HK-2 (cell line): ENCODE measurements around the gene PDSS2.
"Not testable (repeated sequence)": the region's sequence is repeated elsewhere in the genome, so short reads cannot be mapped to it uniquely, and the experiment has no call there.

Source experiments
- DNase-seq: peaks from one replicate; pipeline ENCODE4 v3.0.0-alpha.2; 2018; ENCODE audit not compliant: unreplicated experiment

Gene PDSS2, protein sequence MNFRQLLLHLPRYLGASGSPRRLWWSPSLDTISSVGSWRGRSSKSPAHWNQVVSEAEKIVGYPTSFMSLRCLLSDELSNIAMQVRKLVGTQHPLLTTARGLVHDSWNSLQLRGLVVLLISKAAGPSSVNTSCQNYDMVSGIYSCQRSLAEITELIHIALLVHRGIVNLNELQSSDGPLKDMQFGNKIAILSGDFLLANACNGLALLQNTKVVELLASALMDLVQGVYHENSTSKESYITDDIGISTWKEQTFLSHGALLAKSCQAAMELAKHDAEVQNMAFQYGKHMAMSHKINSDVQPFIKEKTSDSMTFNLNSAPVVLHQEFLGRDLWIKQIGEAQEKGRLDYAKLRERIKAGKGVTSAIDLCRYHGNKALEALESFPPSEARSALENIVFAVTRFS

DNA sequence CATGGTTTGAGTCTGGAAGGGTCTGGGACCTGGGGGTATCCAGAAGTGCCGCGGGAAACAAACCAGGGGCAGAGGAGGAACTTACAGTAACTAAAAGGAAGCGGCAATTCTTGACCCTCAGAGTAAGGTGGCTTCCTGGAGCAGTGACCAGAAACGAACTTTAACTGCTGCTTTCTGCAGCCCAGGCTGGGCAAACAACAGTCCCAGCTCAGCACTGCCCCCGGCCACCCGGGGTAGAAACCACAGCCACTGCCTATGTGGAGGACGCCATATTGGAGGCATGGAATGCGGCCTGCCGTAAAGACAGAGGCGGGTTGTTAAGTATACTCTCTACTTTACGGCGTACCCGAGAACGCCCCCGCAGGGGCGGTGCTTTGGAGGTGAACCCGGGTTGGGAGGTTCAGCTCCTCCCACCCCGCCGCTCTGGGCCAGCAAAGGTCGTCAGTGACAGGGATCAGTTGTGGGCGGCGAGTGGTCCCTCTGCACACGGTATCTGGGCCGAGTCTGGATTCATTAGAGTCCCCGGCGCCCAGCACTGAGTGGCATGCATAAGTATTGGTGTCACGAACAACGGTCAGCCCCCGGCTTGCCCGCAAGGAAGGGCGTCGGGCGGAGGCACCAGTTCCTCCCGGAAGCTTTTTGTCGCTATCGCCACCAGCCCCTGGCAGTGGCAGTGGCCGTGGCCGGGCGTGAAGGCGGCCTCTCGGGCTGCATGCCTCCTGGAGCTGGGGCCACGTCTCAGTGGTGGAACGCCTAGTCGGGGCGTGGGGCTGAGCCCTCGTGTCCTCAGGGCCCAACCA is at the start of gene PDSS2:
TSS of gene PDSS2 (minus strand) at position 282 of the 800 bp plus-strand sequence. CDS start at position 3, 279 bp downstream.
- peak; percentile 97 for DNase-seq

DNA sequence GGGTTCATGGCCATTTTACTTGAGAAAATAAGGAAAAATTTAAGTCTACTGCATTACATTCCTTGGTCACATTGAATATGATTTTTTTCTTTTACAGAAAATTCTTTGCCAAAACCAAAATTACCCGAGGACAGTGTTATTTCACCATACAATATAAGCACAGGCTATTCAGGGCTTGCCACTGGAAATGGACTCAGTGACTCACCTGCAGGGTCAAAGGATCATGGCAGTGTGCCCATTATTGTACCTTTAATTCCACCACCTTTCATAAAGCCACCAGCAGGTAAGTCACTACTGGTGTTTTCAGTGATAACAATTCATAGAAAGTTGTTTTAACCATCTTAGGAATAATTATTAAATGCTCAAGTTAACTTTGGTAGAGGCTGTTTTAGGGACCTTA is 46.8 kb upstream of the PDSS2 start:
- no peak for DNase-seq

DNA sequence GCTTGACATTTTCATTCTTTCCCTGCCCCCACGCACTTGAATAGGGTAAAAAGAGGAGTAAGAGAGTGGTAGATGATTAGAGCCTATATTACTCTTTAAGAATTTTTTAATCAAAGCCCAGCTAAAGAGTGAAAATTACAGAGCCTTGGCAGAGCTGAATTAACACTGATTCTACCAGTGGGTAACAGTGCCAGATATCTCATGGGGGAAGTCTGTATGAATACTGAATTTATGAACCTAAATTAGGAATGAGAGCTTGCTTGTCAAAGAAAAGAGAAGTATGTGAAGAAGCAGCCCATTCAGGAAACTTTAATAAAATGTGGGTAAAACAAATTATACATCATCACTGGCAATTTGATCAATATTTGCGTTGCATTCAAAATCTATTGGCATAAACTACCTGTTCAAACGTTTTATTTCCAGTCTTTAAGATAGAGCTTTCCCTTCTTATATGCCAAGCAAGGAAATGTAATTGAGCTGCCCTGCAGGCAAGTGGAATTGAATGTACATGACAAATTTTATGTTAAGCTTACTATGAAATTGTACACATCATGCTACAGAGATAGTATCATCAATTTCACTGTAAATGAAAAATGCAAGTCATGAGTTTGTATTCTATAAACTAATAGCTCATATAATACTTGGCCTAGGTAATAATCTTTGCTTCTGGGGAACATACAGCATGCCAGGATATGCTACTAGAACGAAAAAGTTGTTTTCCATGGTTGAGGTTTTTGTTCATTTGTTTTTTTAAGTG is 45.1 kb upstream of the PDSS2 start:
- no peak for DNase-seq

DNA sequence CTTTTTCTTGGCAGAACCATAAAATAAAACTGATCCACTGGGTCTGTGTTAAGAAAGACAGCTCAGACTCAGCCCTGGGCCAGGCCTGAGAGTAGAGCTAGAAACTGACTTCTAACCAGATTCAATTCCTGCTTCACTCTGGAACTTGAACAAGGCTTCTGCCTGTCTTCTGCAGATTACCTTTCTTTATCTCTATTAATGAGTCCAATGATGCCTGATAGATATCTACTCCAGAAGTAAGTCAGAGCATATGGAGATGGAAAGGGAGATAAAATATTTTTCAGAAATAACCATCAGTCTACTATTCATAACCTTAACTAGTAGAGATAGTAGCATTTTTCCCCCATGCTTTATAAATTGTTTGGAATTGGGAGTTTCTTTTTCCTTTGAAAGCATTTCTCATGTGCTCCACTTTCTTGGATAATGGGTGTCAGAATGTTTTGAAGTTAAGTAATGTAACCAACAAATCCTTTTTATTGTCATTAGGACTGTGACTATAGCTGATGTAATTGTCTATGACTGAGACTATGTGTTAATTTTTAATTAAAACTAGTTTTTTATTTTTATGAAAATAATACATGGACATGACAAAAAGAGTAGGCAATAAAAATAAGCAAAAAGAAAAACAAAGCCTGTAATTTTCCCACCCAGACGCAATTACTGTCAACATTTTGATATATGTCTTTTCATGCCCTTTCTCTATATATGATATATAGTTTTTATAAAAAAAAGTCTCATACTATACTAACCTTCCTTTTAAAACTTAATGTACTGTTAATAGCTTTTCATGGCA is 37.7 kb upstream of the PDSS2 start:
- DNase-seq, result no peak

DNA sequence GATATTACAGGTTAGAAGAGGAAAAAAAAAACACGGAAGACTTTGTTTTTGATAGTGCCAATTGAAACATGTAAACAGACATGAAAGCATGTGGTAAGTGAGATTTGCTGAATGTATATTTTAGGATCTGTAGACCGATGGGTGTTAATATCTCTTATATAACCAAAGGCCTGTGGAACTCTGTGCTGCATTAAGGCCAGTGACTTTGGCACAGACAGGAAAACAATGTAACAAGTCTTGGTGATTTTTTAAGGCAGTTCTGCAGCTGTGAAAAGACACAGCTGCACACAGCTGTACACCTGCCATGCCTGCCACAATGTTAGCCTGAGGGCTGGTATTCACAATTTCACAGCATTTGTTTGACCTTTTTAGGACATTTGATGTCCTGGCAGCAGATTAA is 36.6 kb upstream of the PDSS2 start:
- DNase-seq, result no peak

DNA sequence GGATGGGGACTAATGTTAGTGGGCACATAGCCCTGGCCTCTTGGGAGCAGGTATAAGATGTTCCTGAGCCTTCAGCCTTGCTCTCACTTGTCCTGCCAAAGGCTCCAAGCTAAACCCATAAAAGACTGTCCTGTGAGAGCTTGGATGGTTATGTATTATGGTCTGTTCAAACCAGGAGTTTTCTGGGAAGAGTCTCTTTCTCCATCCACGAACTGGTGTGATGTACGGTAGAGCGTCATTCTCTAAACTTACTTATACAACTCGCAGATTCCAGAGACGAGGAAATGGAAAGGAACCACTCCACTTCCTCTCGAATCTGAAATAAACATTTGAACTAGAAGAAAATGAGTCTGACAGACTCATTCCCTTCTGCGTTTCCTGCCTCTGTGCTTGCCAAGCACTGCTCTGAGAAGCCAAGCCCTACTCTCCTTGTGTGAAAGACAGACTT is 35.9 kb upstream of the PDSS2 start:
- DNase-seq, result no peak

DNA sequence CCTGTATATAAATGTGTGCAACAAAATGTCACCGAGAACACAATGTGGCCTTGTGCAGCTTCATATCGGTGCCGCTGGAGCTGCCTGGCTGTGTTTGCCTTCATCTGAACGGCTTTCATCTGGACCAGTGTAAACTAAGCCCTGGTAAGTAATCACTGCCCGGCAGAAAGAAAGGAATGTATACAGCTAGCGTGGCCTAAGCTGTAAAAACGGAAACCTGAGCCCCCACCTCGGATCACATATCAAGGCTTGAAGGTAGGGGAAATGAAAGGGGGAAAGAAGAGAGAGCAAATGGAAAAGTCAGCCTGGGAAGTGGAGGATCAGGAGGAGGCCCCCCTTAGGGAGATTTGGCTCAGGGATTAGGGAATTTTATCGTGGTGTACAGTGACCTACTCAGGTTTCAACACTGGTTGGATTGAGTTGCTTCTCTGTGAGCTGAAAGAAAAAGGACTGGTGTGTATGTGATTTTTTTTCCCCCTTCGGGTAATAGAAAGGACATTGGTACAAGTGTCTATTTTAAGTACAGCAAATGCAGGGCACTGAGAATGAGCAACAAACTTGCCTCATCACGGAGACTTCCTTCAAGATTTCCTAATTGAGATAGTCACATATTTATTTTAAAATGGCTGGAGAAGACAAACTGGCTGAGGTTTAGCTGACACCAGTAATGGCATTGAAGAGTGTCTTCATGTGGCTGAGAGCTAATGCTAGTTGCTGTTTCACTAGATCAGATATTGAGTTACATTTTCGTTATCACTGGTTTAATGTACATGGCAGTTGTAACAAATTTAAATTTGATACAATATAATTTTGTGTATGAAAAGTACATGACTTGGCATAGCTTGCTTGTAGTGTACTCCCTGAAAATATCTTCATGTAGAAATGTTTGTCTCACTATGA is 34.0 kb upstream of the PDSS2 start:
- DNase-seq, result no peak

DNA sequence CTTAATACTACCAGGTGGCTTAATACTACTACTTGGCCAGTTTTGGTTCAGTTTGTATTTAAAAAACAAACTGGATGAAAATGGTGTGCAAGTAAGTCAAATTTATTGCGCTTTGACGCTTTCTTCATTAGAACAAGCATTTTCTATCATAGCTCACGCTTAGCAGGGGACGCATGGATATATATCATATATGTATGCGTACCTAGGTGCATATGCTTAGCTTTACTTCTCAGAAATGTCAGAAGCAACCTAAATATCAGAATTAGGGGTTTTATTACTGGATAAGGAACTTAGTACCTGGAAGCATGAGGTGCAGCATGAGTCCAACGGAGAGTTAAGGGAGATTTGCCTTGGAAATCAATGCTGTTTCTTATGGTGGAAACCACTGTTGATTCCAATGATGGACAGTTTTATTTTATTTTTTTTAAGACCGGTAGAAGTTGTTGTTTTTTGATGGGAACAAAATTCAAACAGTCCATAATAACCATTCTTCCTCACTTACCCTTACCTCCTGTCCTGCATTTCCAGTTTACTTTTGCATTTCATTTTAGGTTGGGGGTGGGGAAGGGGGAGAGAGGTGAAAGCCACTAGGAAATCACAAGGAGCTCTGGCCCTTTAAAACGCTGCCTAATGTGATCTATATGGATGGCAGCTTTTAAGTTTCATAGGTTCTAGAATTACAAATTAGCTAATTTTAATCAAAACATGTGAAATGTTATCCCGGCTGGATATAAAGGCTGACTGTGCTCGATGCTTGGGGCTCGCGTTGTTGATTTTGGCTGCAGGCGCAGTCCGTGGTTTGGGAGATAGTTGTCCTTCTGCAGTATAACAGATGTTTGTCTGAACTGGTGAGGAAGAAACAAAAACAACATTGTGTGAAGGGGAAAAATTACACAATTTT is 32.6 kb upstream of the PDSS2 start:
- no peak for DNase-seq

DNA sequence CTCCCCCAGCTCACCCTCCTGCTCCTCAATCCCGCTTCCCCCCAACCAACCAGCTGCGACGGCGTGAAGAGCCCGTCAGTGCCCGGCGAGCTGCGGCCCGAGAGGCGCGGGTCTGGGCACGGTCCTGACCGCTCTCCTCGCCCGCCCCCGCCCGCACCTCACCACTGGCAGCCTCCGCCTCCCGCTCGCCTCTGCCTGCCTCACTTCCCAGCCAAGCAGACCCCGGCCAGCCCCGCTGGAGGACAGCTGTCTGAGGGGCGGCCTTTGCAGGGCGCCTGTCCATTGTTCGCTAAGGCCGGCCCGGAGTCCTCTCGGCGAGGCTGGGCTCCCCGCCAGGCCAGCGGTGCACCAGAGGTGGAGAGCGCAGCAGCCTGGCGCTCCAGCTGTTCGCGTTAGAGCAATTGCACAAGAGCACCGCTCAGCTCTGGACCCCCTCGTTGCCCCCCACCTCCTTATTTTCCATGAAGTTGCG is 31.8 kb upstream of the PDSS2 start:
- DNase-seq, result peak; percentile 1

DNA sequence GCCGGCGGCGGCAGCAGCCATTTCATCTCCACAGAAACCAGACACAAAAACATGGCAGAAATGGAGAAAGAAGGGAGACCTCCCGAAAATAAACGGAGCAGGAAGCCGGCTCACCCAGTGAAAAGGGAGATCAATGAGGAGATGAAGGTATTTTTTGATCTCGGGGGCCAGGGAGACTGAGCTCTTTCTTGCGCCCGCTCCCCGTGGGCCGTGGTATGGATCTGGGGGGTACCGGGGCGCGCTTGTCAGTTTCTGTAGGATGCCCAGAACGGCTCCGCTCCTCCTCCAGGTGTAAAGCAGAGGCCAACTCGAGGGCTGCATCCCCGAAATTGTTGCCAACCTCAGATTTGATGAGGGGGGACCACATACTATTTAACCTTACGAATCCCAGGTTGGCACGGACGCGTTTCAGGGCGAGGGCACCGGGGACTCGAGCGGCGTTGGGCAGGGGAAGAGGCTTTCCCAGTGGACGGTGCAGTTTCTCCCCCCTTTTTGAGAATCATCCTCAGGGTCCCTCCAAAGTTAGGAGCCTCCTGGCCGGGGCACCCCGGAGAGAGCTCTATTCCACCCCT is 31.3 kb upstream of the PDSS2 start:
- peak; percentile 20 for DNase-seq

DNA sequence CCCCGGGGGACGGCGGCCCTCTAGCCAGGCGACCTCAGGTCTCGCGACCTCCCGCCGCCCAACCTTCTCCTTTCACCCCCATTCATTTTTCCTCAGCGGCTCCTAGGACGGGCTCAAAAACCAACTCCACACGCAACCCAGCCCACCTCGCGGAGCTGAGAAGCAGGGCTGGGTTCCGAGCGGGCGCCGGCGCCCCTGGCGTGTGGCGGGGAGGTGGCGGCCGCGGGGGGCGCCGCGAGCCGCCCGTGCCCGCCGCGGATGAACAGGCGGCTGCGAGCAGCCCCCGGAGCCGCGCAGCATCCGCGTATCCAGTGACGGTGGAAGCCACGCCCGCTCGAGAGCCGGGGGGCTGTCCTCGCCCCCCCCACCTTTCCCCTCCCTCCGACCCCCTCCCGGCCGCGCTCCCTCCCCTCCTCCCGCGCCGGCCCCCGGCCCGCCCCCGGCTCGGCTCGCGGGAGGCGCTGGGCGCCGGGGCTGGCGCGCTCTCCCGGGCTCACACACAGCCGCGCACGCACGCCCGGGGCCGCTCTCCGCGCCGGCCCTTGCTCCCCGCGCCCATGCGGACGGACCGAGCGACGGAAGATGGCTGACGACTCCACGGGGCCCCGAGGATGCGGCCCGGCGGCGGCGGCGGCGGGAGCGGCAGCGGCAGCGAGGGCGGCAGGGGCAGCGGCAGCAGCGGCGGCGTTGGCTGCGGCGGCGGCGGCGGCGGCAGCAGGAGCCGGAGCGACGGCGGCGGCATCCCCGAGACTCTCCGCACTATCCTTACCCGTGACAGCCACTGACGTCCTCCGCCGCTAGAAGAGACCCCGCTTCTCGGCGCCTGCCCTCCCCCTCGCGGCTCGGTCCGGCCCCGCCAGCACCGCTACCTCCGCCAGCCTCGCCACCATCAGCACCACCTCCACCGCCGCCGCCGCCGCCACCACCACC is 30.5 kb upstream of the PDSS2 start, which contains the start of gene SOBP:
TSS of gene SOBP (plus strand) at position 482 of the 930 bp plus-strand sequence. CDS start 500 bp downstream, outside the sequence.
- peak; percentile 7 for DNase-seq

DNA sequence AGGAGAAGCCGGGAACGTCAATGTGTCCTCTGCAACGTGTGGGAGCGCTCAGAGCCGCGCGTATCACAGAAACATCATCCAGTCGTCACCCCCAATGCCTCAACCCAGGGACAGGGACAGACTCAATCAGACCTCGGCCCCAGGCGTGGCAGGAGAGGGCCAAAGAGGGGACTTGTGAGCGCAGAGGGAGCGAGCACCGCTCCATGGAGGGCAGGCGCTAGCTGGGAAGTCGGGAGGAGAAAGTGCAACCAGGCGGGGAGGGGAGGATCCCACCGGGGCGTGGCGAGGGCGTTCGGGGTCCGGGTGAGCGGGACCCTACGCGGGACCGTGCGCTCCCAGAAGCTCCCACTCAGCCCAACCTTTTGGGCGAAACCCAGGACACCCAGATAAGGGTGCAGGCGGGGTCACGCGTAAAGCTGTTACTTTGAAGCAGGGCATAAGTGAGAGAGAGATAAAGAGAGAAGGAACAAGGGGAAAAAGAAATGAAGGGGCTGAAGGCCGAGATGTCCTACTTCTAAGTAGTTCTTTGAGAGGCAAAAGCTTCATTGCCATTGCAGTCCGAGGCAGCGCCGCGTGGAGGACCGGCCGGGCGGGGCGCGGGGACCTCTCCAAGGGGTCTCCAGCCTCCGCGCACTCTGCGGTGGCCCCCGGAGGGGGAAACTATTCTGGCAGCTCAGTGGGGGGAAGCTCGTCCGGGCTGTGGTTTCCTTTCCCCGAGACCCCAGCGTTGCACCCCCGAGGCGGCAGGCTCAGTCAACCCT is 29.7 kb upstream of the PDSS2 start:
- DNase-seq, result peak; percentile 2

DNA sequence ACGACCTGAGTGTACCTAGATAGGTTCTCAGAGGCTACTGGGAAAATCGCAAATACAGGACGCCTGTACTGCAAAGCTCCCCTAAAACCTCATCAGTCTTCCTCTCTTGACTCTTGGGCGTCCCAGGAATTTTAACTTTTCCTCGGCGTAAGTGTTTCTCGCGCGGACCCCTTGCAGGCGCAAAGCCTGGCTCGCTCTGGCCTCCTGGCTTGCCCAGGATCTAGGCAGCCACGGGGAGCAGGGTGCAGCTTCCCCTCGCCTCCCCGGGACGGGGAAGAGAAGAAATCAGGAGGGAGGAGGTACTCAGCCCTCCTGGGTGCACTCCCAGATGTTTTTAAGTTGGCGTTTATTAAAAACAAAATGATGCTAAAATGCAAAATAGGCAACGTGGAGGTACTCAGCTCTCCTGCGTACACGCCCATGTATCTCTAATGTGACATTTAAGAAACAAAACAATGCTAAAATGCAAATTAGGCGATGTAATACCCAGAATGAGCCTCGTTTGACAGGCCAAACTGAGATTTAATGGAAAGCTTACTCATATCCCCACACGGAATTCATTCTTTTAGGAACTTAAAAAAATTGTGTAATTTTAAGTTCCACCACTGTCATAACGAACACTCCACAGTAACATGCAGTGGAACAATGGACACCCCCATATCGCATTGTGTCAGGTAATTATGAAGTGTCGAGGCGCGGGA is 29.0 kb upstream of the PDSS2 start:
- no peak for DNase-seq

DNA sequence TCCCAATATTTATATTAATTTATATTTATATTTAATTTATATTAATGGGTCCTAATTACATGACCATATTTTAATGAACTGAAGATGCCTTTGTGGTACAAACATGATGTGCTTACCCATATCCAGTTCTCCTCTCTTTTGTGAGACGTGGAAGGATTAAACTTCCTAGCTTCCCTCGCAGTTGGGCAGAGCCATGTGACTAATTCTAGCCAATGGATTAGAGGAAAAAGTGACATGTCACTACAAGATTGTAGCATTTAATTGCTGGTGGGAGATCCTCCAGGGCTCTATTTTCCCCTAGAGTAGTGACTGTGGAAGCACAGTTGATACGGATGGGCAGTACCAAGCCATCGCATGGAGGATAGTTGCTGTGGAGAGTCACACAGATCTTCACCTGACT is 25.8 kb upstream of the PDSS2 start:
- DNase-seq, result no peak

DNA sequence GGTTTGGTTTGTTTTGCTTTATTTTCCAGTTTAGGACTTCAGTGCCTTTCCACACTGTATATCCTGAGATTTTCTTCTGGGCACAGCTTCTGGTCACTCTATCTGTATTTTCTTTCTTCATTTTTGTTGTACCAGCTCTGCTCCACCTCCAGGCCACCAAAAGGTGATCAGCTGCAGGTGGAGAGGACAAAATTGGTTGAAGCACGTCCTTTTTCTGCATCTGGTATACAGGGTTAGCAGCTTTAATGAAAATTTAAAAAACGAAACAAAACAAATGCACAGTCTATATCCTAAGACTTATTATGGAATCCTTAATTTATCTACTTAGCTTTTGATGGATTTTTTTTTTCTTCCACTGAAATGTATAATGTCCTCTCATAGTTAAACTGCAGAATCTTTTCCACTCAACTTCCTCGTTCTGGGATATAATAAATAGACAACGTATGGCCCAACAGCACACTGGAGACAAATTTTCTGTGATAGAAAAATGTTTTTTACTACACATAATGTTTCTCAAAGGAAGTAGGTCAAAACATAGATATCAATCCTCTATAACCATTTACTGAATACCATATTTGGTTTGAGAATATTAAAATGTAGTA is 19.8 kb upstream of the PDSS2 start:
- DNase-seq, result no peak

DNA sequence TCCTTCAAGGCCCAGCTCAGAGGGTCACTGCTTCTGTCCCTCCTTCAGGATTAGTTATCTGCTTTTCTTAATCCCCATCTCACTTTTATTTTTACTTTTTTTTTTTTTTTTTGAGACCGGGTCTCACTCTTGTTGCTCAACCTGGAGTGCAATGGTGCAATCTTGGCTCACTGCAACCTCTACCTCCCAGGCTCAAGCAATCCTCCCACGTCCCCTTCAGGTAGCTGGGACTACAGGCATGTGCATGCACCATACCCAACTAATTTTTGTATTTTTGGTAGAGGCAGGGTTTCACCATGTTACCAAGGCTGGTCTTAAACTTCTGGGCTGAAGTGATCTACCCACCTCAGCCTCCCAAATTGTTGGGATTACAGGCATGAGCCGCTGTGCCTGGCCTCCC is 16.5 kb upstream of the PDSS2 start:
- DNase-seq, result not testable (repeated sequence)
